ENCODE measurements around the gene TBC1D2B.
A peak's percentile ranks its signal among the peaks of the same experiment; 100 is the strongest.

The TBC1D2B gene

DNA sequence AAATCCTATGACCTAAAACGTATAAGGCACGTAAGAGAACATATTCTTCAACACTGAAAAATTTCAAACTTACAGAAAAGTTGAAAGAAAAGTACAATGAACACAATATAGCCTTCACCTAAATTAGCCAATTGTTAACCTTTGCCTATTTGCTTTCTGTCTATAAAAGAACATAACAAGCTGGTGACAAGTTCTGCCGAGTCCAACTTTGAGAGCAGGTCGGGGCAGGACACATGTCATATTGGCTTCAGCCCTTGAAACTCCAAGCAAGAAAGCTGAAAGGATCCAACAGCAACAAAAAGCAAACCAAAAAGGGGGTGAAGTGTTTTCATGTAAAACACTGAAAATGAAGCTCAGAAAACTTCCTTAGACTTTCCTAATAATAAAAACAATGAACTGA lies 59.1 kb downstream of the TBC1D2B start:
- no peak for DNase-seq (ENCODE audit: low read depth)
- TF ChIP-seq, protein P1, sequence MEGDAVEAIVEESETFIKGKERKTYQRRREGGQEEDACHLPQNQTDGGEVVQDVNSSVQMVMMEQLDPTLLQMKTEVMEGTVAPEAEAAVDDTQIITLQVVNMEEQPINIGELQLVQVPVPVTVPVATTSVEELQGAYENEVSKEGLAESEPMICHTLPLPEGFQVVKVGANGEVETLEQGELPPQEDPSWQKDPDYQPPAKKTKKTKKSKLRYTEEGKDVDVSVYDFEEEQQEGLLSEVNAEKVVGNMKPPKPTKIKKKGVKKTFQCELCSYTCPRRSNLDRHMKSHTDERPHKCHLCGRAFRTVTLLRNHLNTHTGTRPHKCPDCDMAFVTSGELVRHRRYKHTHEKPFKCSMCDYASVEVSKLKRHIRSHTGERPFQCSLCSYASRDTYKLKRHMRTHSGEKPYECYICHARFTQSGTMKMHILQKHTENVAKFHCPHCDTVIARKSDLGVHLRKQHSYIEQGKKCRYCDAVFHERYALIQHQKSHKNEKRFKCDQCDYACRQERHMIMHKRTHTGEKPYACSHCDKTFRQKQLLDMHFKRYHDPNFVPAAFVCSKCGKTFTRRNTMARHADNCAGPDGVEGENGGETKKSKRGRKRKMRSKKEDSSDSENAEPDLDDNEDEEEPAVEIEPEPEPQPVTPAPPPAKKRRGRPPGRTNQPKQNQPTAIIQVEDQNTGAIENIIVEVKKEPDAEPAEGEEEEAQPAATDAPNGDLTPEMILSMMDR (conservative IDR thresholded peaks at IDR 0.05; ENCODE audit: low read length), result no peak
- no peak overlapping the region for H3K4me3 ChIP-seq (ENCODE audit: low read length)

DNA sequence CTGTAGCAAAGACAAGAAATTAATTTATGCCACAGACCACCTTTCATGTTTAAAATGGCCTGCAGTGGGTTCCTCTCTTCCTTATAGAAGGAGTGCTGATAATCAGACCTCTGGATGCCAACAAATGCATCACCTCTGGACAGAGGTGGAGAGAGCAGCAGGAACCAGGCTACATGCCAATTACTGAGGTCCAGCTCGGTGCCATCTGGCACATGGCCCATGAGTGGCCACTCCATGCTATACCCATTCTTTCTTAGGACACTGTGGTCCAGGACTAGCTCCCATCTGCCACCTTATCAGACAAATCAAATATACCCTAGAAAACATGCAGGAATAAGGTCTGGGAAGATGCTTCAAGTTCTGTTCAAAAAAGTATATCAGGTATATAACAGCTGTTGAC lies 60.7 kb downstream of the TBC1D2B start:
- TF ChIP-seq, protein P1 (conservative IDR thresholded peaks at IDR 0.05; ENCODE audit: low read length), result no peak
- DNase-seq (ENCODE audit: low read depth), result no peak

DNA sequence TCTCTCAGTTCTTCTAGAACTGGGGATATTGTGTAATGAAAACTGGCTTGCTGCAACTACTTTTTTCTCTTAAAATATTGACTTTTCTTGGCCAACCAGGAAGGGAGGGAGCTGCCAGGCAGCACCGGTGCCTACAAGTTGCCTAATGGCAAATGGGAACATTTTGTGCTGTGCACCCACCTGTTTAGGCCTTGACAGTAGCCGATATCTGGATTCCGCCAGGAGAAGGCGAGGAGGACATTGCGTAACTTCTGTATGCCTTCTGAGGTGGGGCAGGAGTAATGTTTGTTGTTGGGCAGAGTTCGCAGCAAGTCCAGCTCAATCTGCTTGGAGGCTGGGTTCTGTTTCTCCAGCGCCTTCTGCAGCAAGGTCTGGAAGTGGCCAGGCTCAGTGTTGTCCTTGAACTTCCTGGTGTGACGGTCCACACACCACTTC lies 64.9 kb downstream of the TBC1D2B start:
- DNase-seq (ENCODE audit: low read depth), result no peak
- TF ChIP-seq, protein P1 (conservative IDR thresholded peaks at IDR 0.05; ENCODE audit: low read length), result no peak
- H3K4me3 ChIP-seq (ENCODE audit: low read length), result no peak overlapping the region

More for the DNA sequence above, 60.7 kb downstream of the TBC1D2B start:
- H3K4me3 ChIP-seq (ENCODE audit: low read length), result no peak overlapping the region

DNA sequence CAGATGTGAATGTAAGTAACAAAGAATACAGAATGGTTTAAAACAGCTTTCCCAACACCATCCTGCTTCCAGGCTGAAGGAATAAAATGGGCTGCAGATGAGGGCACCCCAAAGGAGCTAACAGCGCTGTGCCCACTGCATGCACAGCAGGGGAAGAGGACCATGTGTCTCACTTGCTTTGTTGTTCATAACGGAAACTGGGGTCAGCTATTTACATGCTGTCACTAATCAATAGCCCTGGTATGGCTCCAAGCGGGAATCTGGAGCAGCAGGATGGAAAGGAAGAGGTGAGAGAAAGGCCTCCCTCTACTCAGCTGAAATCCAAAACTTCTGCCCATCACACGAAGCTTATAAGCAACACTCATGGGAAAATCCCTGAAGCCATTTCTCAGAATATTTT lies 67.4 kb downstream of the TBC1D2B start:
- no peak overlapping the region for H3K4me3 ChIP-seq (ENCODE audit: low read length)
- DNase-seq (ENCODE audit: low read depth), result no peak
- TF ChIP-seq, protein P1 (conservative IDR thresholded peaks at IDR 0.05; ENCODE audit: low read length), result no peak

DNA sequence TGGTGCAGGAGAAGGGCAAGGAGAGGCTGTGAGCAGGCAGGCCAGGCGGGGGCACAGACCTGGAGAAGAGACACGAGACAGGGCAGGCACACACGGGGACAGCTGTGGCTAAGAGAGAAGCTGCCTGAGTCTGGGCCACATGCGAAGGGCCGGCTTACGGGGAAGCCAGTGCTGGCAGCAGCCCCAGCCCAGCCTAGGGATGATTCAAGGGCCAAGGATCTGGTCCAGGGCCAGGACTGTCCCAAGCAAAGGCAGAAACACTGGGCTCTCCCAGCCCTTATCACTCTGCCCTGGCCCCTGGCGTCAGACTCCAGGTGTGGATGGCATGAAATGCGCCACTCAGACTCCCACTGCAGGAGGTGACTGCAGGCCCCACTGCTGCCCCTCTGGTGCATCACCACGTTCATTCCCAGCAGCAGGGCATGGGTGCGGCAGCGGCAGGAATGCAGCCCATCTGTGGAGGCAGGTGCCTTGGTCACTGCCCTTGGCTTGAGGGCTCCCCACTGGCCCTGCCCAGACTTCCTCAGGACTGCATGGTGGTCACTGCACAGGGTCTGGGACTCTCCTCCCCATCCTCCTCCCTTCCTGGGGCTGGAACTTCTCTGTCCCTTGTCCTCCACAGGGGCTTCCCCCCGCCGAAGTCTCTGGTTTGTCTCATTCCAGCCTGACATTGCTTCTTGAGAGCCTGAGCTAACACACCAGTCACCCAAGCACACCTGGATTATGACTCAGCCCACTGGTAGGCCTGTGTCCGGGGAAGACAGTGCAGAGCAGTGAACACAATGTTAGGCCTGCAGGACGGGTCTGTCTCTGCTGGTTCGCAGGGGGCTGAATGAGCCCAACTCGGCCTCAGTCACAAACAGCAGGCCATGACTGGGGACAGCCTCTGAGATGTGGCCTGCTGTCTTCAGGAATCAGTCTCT lies 69.3 kb downstream of the TBC1D2B start:
- TF ChIP-seq, protein P1 (conservative IDR thresholded peaks at IDR 0.05; ENCODE audit: low read length), result no peak
- DNase-seq (ENCODE audit: low read depth), result peak; percentile 86
- H3K4me3 ChIP-seq (ENCODE audit: low read length), result no peak overlapping the region

DNA sequence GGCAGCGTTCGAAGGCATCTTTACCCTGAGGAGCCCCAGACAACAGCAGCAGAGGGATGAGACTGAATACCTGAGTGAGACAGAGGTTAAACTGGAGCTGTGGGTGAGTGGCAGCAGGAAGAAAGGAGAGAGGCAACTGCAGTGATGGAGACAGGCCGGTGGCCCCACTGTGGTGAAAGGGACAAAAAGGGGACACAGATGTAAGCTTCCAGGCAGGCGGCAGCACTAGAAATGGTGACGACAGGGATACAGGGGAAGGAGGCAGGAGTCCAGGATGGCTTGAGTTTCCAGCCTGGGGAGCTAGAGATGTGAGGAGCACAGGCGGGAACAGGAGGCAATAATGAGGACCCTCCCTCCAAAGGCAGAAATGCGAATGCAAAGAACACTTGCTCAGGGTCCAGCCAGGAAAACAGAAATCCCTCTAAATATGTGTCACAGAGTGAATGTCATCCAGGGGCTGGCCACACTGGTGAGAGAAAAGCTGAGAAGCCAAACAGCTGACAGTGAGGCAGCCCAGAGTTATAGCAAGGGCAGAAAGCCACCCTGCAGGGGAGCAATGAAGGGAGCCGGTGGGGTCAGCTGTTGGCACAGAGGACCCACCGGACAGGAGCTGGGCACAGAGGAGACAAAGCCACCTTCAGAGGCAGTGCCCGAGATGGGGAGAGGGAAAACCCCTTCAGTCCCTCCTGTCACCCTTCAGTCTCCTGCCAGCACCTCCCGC lies 70.1 kb downstream of the TBC1D2B start:
- H3K4me3 ChIP-seq (ENCODE audit: low read length), result no peak overlapping the region
- TF ChIP-seq, protein P1 (conservative IDR thresholded peaks at IDR 0.05; ENCODE audit: low read length), result no peak
- DNase-seq (ENCODE audit: low read depth), result no peak
